ENCODE measurements around the gene MIA2.

DNA sequence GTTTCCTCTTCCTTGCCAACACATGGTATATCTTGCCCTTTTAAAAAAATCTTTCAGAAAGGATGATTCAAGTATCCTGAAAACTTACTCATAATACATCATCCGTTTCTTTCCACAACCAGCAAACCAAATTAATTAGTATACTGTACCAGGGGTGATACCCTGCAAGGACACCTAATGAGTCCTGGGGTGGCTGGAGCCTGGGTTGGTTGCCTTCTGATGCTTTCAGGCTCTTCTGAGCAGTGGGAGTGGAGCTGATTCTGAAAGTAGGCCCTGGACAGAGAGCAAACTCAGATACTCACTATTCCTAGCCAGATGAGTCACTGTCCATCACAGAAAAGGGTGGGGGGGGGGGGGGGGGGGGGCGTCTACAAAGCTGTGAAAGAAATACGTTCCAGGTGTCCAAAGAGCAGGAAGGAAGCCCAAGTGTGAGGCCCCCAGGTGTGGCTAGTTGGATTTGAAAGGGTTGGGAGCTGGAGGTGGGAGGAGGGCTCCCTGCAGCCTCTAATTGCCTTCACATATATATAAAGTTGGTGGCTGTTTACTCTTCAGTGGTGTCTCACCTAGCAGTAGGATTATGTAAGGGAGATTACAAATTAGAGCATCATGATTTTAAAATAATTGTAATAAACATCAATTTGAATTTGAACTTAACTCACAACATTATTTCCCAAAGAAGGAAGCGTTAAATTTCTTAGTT, 162.0 kb downstream of the MIA2 start:
- TF ChIP-seq, protein P1, sequence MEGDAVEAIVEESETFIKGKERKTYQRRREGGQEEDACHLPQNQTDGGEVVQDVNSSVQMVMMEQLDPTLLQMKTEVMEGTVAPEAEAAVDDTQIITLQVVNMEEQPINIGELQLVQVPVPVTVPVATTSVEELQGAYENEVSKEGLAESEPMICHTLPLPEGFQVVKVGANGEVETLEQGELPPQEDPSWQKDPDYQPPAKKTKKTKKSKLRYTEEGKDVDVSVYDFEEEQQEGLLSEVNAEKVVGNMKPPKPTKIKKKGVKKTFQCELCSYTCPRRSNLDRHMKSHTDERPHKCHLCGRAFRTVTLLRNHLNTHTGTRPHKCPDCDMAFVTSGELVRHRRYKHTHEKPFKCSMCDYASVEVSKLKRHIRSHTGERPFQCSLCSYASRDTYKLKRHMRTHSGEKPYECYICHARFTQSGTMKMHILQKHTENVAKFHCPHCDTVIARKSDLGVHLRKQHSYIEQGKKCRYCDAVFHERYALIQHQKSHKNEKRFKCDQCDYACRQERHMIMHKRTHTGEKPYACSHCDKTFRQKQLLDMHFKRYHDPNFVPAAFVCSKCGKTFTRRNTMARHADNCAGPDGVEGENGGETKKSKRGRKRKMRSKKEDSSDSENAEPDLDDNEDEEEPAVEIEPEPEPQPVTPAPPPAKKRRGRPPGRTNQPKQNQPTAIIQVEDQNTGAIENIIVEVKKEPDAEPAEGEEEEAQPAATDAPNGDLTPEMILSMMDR (IDR thresholded peaks at IDR 0.05; ENCODE audit: low read depth, low read length, missing input control) = no peak
- TF ChIP-seq, protein P2, sequence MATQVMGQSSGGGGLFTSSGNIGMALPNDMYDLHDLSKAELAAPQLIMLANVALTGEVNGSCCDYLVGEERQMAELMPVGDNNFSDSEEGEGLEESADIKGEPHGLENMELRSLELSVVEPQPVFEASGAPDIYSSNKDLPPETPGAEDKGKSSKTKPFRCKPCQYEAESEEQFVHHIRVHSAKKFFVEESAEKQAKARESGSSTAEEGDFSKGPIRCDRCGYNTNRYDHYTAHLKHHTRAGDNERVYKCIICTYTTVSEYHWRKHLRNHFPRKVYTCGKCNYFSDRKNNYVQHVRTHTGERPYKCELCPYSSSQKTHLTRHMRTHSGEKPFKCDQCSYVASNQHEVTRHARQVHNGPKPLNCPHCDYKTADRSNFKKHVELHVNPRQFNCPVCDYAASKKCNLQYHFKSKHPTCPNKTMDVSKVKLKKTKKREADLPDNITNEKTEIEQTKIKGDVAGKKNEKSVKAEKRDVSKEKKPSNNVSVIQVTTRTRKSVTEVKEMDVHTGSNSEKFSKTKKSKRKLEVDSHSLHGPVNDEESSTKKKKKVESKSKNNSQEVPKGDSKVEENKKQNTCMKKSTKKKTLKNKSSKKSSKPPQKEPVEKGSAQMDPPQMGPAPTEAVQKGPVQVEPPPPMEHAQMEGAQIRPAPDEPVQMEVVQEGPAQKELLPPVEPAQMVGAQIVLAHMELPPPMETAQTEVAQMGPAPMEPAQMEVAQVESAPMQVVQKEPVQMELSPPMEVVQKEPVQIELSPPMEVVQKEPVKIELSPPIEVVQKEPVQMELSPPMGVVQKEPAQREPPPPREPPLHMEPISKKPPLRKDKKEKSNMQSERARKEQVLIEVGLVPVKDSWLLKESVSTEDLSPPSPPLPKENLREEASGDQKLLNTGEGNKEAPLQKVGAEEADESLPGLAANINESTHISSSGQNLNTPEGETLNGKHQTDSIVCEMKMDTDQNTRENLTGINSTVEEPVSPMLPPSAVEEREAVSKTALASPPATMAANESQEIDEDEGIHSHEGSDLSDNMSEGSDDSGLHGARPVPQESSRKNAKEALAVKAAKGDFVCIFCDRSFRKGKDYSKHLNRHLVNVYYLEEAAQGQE (IDR thresholded peaks at IDR 0.05) = no peak

Data from liver (tissue), 2 donors.